H9 (cell line): ENCODE data around the gene HAT1. TPM values are rescaled to one million over a fixed set of nuclear protein-coding genes. Genes with fewer than 3 reads are reported as not detected.

Experiments used
- DNase-seq: peaks from one replicate; pipeline ENCODE4 v3.0.0-alpha.2; 2017
- H2AFZ ChIP-seq: one replicate; pipeline ENCODE4 v1.6.1; 2013; ENCODE audit warnings: mild to moderate bottlenecking, low read length, control low read depth, moderate library complexity
- H2AK5ac ChIP-seq: 2 replicates; pipeline ENCODE4 v1.6.1; 2013; ENCODE audit warnings: low read length, control low read depth, mixed read lengths; ENCODE audit not compliant: insufficient read length
- H2BK120ac ChIP-seq: one replicate; pipeline ENCODE4 v1.6.1; 2013; ENCODE audit warnings: low read depth, mild to moderate bottlenecking, low read length, control low read depth, inconsistent platforms; ENCODE audit not compliant: poor library complexity, severe bottlenecking
- H2BK12ac ChIP-seq: 2 replicates; pipeline ENCODE4 v1.6.1; 2013; ENCODE audit warnings: low read length, control low read depth, mixed read lengths, low read depth; ENCODE audit not compliant: insufficient read length
- H2BK15ac ChIP-seq: 2 replicates; pipeline ENCODE4 v1.6.1; 2013; ENCODE audit warnings: low read depth, low read length, control low read depth
- H2BK20ac ChIP-seq: one replicate; pipeline ENCODE4 v1.6.1; 2013; ENCODE audit warnings: low read depth, mild to moderate bottlenecking, low read length, control low read depth, inconsistent platforms; ENCODE audit not compliant: poor library complexity, severe bottlenecking
- H2BK5ac ChIP-seq: 2 replicates; pipeline ENCODE4 v1.6.1; 2013; ENCODE audit warnings: low read length, control low read depth, mixed read lengths; ENCODE audit not compliant: insufficient read length
- H3K14ac ChIP-seq: 2 replicates; pipeline ENCODE4 v1.6.1; 2013; ENCODE audit warnings: low read length, control low read depth; ENCODE audit not compliant: insufficient read depth
- H3K18ac ChIP-seq: 2 replicates; pipeline ENCODE4 v1.6.1; 2013; ENCODE audit warnings: low read depth, mild to moderate bottlenecking, mixed read lengths, low read length, control low read depth; ENCODE audit not compliant: insufficient read length
- H3K23ac ChIP-seq: 2 replicates; pipeline ENCODE4 v1.6.1; 2013; ENCODE audit warnings: low read length, control low read depth, mixed read lengths, low read depth; ENCODE audit not compliant: insufficient read length
- H3K23me2 ChIP-seq: 2 replicates; pipeline ENCODE4 v1.6.1; 2013; ENCODE audit warnings: low read depth, mild to moderate bottlenecking, mixed read lengths, low read length, control low read depth; ENCODE audit not compliant: insufficient read length, poor library complexity, severe bottlenecking
- H3K27ac ChIP-seq: 2 replicates; pipeline ENCODE4 v1.5.1; 2013; ENCODE audit warnings: low read length, control low read depth, mixed read lengths, low read depth; ENCODE audit not compliant: insufficient read length
- H3K27me3 ChIP-seq: 2 replicates; pipeline ENCODE4 v1.6.1; 2013; ENCODE audit warnings: low read length, control low read depth, inconsistent platforms; ENCODE audit not compliant: insufficient read depth
- H3K4ac ChIP-seq: 2 replicates; pipeline ENCODE4 v1.6.1; 2013; ENCODE audit warnings: low read depth, mild to moderate bottlenecking, control low read depth, inconsistent platforms, low read length, moderate library complexity
- H3K4me1 ChIP-seq: 2 replicates; pipeline ENCODE4 v1.6.1; 2013; ENCODE audit warnings: low read length, control low read depth, inconsistent platforms; ENCODE audit not compliant: insufficient read depth
- H3K4me2 ChIP-seq: 2 replicates; pipeline ENCODE4 v1.6.1; 2013; ENCODE audit warnings: low read length, control low read depth, mixed read lengths; ENCODE audit not compliant: insufficient read length, insufficient read depth
- H3K56ac ChIP-seq: 2 replicates; pipeline ENCODE4 v1.6.1; 2013; ENCODE audit warnings: low read depth, mild to moderate bottlenecking, mixed read lengths, low read length, control low read depth; ENCODE audit not compliant: insufficient read length
- H3K79me1 ChIP-seq: 2 replicates; pipeline ENCODE4 v1.6.1; 2013; ENCODE audit warnings: low read depth, mild to moderate bottlenecking, moderate library complexity, low read length, control low read depth, inconsistent platforms; ENCODE audit not compliant: insufficient read depth, poor library complexity, severe bottlenecking
- H3K79me2 ChIP-seq: 2 replicates; pipeline ENCODE4 v1.6.1; 2013; ENCODE audit warnings: low read length, control low read depth, inconsistent platforms; ENCODE audit not compliant: insufficient read depth
- H3K9ac ChIP-seq: 2 replicates; pipeline ENCODE4 v1.6.1; 2013; ENCODE audit warnings: low read length, control low read depth, mixed read lengths; ENCODE audit not compliant: insufficient read length; ENCODE audit errors: extremely low read depth
- H3K9me3 ChIP-seq: one replicate; pipeline ENCODE4 v1.6.1; 2013; ENCODE audit warnings: low read depth, low read length, inconsistent platforms; ENCODE audit not compliant: control insufficient read depth
- H3T11ph ChIP-seq: one replicate; pipeline ENCODE4 v1.6.1; 2013; ENCODE audit warnings: mild to moderate bottlenecking, low read length, control low read depth, inconsistent platforms
- H4K20me1 ChIP-seq: one replicate; pipeline ENCODE4 v1.6.1; 2013; ENCODE audit not compliant: control insufficient read depth, insufficient read length, insufficient read depth
- H4K5ac ChIP-seq: 2 replicates; pipeline ENCODE4 v1.6.1; 2013; ENCODE audit warnings: low read depth, mild to moderate bottlenecking, mixed read lengths, low read length, control low read depth; ENCODE audit not compliant: insufficient read length
- H4K8ac ChIP-seq: replicated peaks from 2 replicates; pipeline ENCODE4 v1.6.1; 2013; ENCODE audit warnings: low read length, control low read depth, mixed read lengths, low read depth; ENCODE audit not compliant: insufficient read length
- H4K91ac ChIP-seq: 2 replicates; pipeline ENCODE4 v1.6.1; 2013; ENCODE audit warnings: low read depth, mild to moderate bottlenecking, moderate library complexity, mixed read lengths, low read length, control low read depth; ENCODE audit not compliant: insufficient read length
- H3K27ac Mint-ChIP-seq, 3 experiments: 2 replicates in 2 of 3; 3 replicates in 1 of 3; pipeline ENCODE4 v1.8.0; 2020 to 2021; ENCODE audit warnings: mixed read lengths in 3 of 3, mild to moderate bottlenecking in 1 of 3, moderate library complexity in 1 of 3
- H3K27me3 Mint-ChIP-seq: 2 replicates; pipeline ENCODE4 v1.8.0; 2021; ENCODE audit warnings: low read depth, mild to moderate bottlenecking, moderate library complexity, mixed read lengths
- H3K36me3 Mint-ChIP-seq, 3 experiments: 2 replicates in 2 of 3; 3 replicates in 1 of 3; pipeline ENCODE4 v1.8.0; 2020 to 2021; ENCODE audit warnings: low read depth in 3 of 3, mixed read lengths in 3 of 3; ENCODE audit not compliant: insufficient read depth in 1 of 3
- H3K4me1 Mint-ChIP-seq, 2 experiments: 2 replicates each; pipeline ENCODE4 v1.8.0; 2020; ENCODE audit warnings: mixed read lengths in 2 of 2
- H3K4me3 Mint-ChIP-seq, 2 experiments: 2 replicates in 1 of 2; 3 replicates in 1 of 2; pipeline ENCODE4 v1.8.0; 2020 to 2021; ENCODE audit warnings: mild to moderate bottlenecking in 2 of 2, mixed read lengths in 2 of 2, moderate library complexity in 1 of 2
- H3K9me3 Mint-ChIP-seq, 2 experiments: 2 replicates in 1 of 2; 3 replicates in 1 of 2; pipeline ENCODE4 v1.8.0; 2020; ENCODE audit warnings: mild to moderate bottlenecking in 2 of 2, mixed read lengths in 2 of 2, moderate library complexity in 1 of 2
- WGBS: extraction: QIAGEN DNeasy Blood & Tissue Kit; methylation state at CpG from one replicate; pipeline ENCODE4 v1.1.7; 2013; ENCODE audit warnings: missing lambda C conversion rate, low lambda C conversion rate, mixed read lengths; ENCODE audit not compliant: insufficient read length; ENCODE audit errors: extremely low coverage; 5-methylcytosine and 5-hydroxymethylcytosine counted together
- total RNA-seq: library from RNA; stranded (reverse); gene quantifications from 2 replicates; pipeline ENCODE4 v1.2.1, GENCODE V29; 2021
- TF ChIP-seq, protein P1 (sequence below): fragments of 200-600 bp; sonication (generic); conservative IDR thresholded peaks from 3 replicates; pipeline ENCODE4 v1.8.0; 2021; ENCODE audit warnings: antibody characterized with exemption, mild to moderate bottlenecking

HAT1 gene
- total RNA-seq, 1 experiment from 2014 or later = 73.0 TPM

DNA sequence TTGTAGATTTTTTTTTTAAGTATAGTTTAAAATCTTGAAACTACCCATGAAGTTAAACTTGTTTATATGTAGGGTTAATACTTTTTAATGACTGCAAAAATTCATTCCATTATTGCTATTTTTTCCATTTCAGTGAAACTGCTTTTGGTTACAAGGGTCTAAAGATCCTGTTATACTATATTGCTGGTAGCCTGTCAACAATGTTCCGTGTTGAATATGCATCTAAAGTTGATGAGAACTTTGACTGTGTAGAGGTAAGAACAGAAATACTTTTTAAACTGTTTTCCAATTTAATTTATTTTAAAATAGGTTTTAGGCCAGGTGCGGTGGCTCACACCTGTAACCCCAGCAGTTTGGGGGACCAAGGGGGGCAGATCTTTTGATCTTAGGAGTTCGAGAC, 30.5 kb downstream of the HAT1 start:
- no peaks in the 10 kb centered on the region for H3K4me1 Mint-ChIP-seq
- H3K27me3 Mint-ChIP-seq = no peaks in the 10 kb centered on the region
- Histone ChIP-seq H3K18ac (no peak overlapping the region), H3K14ac (no peak overlapping the region), H2BK120ac (no peak overlapping the region), H2BK12ac (no peak overlapping the region), H3K56ac (no peak overlapping the region), H3K27ac (no peak overlapping the region), H3K79me1 (no peaks in the 10 kb centered on the region), H3K27me3 (no peaks in the 10 kb centered on the region), H3K4ac (no peak overlapping the region), H4K20me1 (no peaks in the 10 kb centered on the region), H4K8ac (no peak overlapping the region), H2BK20ac (no peak overlapping the region), H2AFZ (no peak overlapping the region), H4K5ac (no peak overlapping the region), H2BK15ac (no peak overlapping the region), H3K79me2 (no peaks in the 10 kb centered on the region), H3K4me2 (no peak overlapping the region), H2AK5ac (no peak overlapping the region), H3T11ph (no peak overlapping the region), H3K23ac (no peak overlapping the region), H4K91ac (no peak overlapping the region), H2BK5ac (no peak overlapping the region), H3K9me3 (no peaks in the 10 kb centered on the region), H3K23me2 (no peaks in the 10 kb centered on the region), H3K4me1 (no peaks in the 10 kb centered on the region), H3K9ac (no peak overlapping the region)
- no CpG with 5 or more reads among the region's 3 CpGs for WGBS
- DNase-seq = no peak
- peaks cover 2 to 26% (median 12%) of the 10 kb centered on the region in 3 experiments; a peak in 5 of 7 replicates for H3K36me3 Mint-ChIP-seq
- H3K27ac Mint-ChIP-seq = no peak overlapping the region
- TF ChIP-seq, protein P1, sequence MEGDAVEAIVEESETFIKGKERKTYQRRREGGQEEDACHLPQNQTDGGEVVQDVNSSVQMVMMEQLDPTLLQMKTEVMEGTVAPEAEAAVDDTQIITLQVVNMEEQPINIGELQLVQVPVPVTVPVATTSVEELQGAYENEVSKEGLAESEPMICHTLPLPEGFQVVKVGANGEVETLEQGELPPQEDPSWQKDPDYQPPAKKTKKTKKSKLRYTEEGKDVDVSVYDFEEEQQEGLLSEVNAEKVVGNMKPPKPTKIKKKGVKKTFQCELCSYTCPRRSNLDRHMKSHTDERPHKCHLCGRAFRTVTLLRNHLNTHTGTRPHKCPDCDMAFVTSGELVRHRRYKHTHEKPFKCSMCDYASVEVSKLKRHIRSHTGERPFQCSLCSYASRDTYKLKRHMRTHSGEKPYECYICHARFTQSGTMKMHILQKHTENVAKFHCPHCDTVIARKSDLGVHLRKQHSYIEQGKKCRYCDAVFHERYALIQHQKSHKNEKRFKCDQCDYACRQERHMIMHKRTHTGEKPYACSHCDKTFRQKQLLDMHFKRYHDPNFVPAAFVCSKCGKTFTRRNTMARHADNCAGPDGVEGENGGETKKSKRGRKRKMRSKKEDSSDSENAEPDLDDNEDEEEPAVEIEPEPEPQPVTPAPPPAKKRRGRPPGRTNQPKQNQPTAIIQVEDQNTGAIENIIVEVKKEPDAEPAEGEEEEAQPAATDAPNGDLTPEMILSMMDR = no peak
- H3K9me3 Mint-ChIP-seq = no peaks in the 10 kb centered on the region
- no peak overlapping the region for H3K4me3 Mint-ChIP-seq
